B cell (primary cell): ENCODE results near the gene NOVA1. TPM values are rescaled to one million over a fixed set of nuclear protein-coding genes. Genes with fewer than 3 reads are reported as not detected.

Source experiments
- ATAC-seq: fragments of 200-7000 bp; cut with Tn5 transposase; one replicate; pipeline ENCODE4 v1.10.0; 2021; ENCODE audit warnings: low read depth, mild to moderate bottlenecking, moderate number of reproducible peaks, moderate library complexity
- CTCF ChIA-PET: fragments of 350-600 bp; sonication (Branson Sonifier 250); formaldehyde crosslinking; loops from one replicate; lab custom pipeline; 2021; ENCODE audit warnings: antibody characterized with exemption, inconsistent platforms; lab: Charles Lee
- POLR2A ChIA-PET: fragments of 350-600 bp; sonication (Branson Sonifier 250); formaldehyde crosslinking; loops from one replicate; lab custom pipeline; 2021; ENCODE audit warnings: antibody characterized with exemption; lab: Charles Lee
- DNase-seq: peaks from one replicate; pipeline ENCODE4 v3.0.0; 2013
- H2AFZ ChIP-seq: 2 replicates; pipeline ENCODE4 v1.6.1; 2012; ENCODE audit warnings: mild to moderate bottlenecking, low read depth, low read length; ENCODE audit not compliant: insufficient read depth, poor library complexity, severe bottlenecking
- H3K27ac ChIP-seq, 2 donors: 1 replicate in 1 of 2; 2 replicates in 1 of 2; pipeline ENCODE4 v1.5.1; 2012 to 2013; ENCODE audit warnings: low read length in 2 of 2, mild to moderate bottlenecking in 2 of 2, moderate library complexity in 1 of 2
- H3K27me3 ChIP-seq, 4 experiments: fragments of 200-600 bp in 1 of 4; sonication (generic) in 1 of 4; replicated peaks in 1 of 4; 1 replicate in 2 of 4; 2 replicates in 2 of 4; pipeline versions ENCODE4 v1.6.1 to v1.7.0; 2013 to 2016; ENCODE audit warnings: low read length in 3 of 4, mild to moderate bottlenecking in 2 of 4, mixed read lengths in 1 of 4, moderate library complexity in 1 of 4; ENCODE audit not compliant: insufficient read depth in 4 of 4, control insufficient read depth in 3 of 4; ENCODE audit errors: control extremely low read depth in 1 of 4
- H3K36me3 ChIP-seq, 2 experiments: replicated peaks in 1 of 2; 1 replicate in 1 of 2; 2 replicates in 1 of 2; pipeline versions ENCODE4 v1.6.1 to v1.7.1; 2013; ENCODE audit warnings: low read length in 1 of 2; ENCODE audit not compliant: insufficient read depth in 2 of 2, control insufficient read depth in 1 of 2; ENCODE audit errors: control extremely low read depth in 1 of 2, extremely low read depth in 1 of 2
- H3K4me1 ChIP-seq, 2 donors: fragments of 200-600 bp in 1 of 2; sonication (generic) in 1 of 2; 1 replicate in 1 of 2; 2 replicates in 1 of 2; pipeline versions ENCODE4 v1.5.1 to v1.6.1; 2013 to 2017; ENCODE audit warnings: low read length in 2 of 2; ENCODE audit not compliant: control insufficient read depth in 2 of 2, insufficient read depth in 2 of 2
- H3K4me2 ChIP-seq: replicated peaks from 2 replicates; pipeline ENCODE3; 2012; ENCODE audit warnings: mild to moderate bottlenecking, low read depth, low read length; ENCODE audit not compliant: poor library complexity, severe bottlenecking
- H3K4me3 ChIP-seq, 5 experiments: fragments of 200-600 bp in 1 of 5; sonication (generic) in 1 of 5; 1 replicate in 3 of 5; 2 replicates in 2 of 5; pipeline versions ENCODE4 v1.5.1 to v1.7.0; 2011 to 2016; ENCODE audit warnings: low read length in 4 of 5, mild to moderate bottlenecking in 4 of 5, low read depth in 2 of 5, control low read depth in 1 of 5, moderate library complexity in 1 of 5; ENCODE audit not compliant: insufficient read depth in 1 of 5; ENCODE audit errors: control extremely low read depth in 1 of 5, extremely low read depth in 1 of 5
- H3K79me2 ChIP-seq: fragments of 200-600 bp; sonication (generic); one replicate; pipeline ENCODE4 v1.6.0; 2016; ENCODE audit warnings: low read length; ENCODE audit not compliant: control insufficient read depth, insufficient read depth
- H3K9ac ChIP-seq: fragments of 200-600 bp; sonication (generic); 2 replicates; pipeline ENCODE4 v1.6.1; 2017; ENCODE audit warnings: mild to moderate bottlenecking, low read length, moderate library complexity
- H3K9me3 ChIP-seq, 3 donors: one replicate each; pipeline versions ENCODE4 v1.6.1 to v1.7.1; 2013; ENCODE audit warnings: low read length in 2 of 3; ENCODE audit not compliant: control insufficient read depth in 2 of 3, insufficient read depth in 1 of 3; ENCODE audit errors: control extremely low read depth in 1 of 3
- H4K20me1 ChIP-seq: 2 replicates; pipeline ENCODE4 v1.6.0; 2012; ENCODE audit warnings: mild to moderate bottlenecking, low read length; ENCODE audit not compliant: insufficient read depth, control insufficient read depth, poor library complexity, severe bottlenecking
- H3K27ac Mint-ChIP-seq: one replicate; pipeline ENCODE4 v1.8.0; 2021; ENCODE audit warnings: mixed read lengths
- H3K27me3 Mint-ChIP-seq: one replicate; pipeline ENCODE4 v1.8.0; 2021; ENCODE audit warnings: mixed read lengths
- H3K4me1 Mint-ChIP-seq: one replicate; pipeline ENCODE4 v1.8.0; 2021; ENCODE audit warnings: mixed read lengths
- H3K4me3 Mint-ChIP-seq: one replicate; pipeline ENCODE4 v1.8.0; 2021; ENCODE audit warnings: mixed read lengths
- H3K9me3 Mint-ChIP-seq: one replicate; pipeline ENCODE4 v1.8.0; 2022; ENCODE audit warnings: mixed read lengths; ENCODE audit not compliant: insufficient read depth
- CTCF ChIP-seq: fragments of 200-600 bp; IDR thresholded peaks from one replicate; pipeline ENCODE4 v1.8.0; 2022; ENCODE audit warnings: antibody characterized with exemption, mild to moderate bottlenecking
- EZH2 ChIP-seq: IDR thresholded peaks from 2 replicates; pipeline ENCODE4 v1.6.1; 2012; ENCODE audit warnings: borderline replicate concordance, low read depth, mild to moderate bottlenecking, moderate library complexity, low read length; ENCODE audit not compliant: insufficient read depth, poor library complexity, severe bottlenecking
- WGBS: methylation state at CpG from one replicate; pipeline ENCODE4 v1.1.5; 2013; ENCODE audit warnings: missing lambda C conversion rate; ENCODE audit not compliant: insufficient coverage; 5-methylcytosine and 5-hydroxymethylcytosine counted together
- intact Hi-C: fragments of 100-400 bp; cut with micrococcal nuclease; formaldehyde crosslinking; loops from one replicate; pipeline ENCODE4 v1.10.0; 2022
- polyA plus RNA-seq: library from polyadenylated mRNA; depleted of rRNA; stranded (reverse); fragments of >200 nt; gene quantifications from 2 replicates; pipeline ENCODE4 v1.2.3, GENCODE V29; 2012
- total RNA-seq, 2 donors: library from RNA; stranded (reverse); fragments of 120-200 nt in 1 of 2; gene quantifications; 1 replicate in 1 of 2; 2 replicates in 1 of 2; pipeline versions ENCODE4 v1.2.3 to v1.2.4, GENCODE V29; 2013 to 2022

The NOVA1 gene
- total and polyA plus RNA-seq, 2 donors (not counting 1 experiment from before 2014, with no cell fraction given), result not detected

GRCh38 chr14:26611259-26611658, 13.4 kb upstream of the NOVA1 start:
- intact Hi-C loops, result no loop called here

GRCh38 chr14:26606729-26607312, 9.0 kb upstream of the NOVA1 start:
- TF ChIP-seq CTCF (no peak), EZH2 (no peak)
- Histone ChIP-seq H3K79me2 (no peaks in the 10 kb centered on the region), H2AFZ (no peak overlapping the region), H3K4me2 (no peak overlapping the region), H3K27me3 (no peaks in the 10 kb centered on the region), H3K36me3 (no peaks in the 10 kb centered on the region), H3K9ac (no peak overlapping the region), H3K4me3 (no peak overlapping the region), H4K20me1 (no peaks in the 10 kb centered on the region), H3K4me1 (no peaks in the 10 kb centered on the region), H3K27ac (no peak overlapping the region), H3K9me3 (peaks cover 0 to 1% (median 0%) of the 10 kb centered on the region in 3 donors)
- Mint-ChIP-seq H3K27me3 (no peaks in the 10 kb centered on the region), H3K27ac (no peak overlapping the region), H3K4me1 (no peaks in the 10 kb centered on the region), H3K9me3 (no peaks in the 10 kb centered on the region), H3K4me3 (no peak overlapping the region)
- intact Hi-C loops, result no loop called here
- 60% methylated on average over 1 of the region's 3 CpGs for WGBS
- CTCF ChIA-PET, result no interaction called here
- DNase-seq, result no peak
- POLR2A ChIA-PET, result no interaction called here
- no peak for ATAC-seq

More at GRCh38 chr14:26611259-26611658, 13.4 kb upstream of the NOVA1 start:
- ChIA-PET CTCF (no interaction called here), POLR2A (no interaction called here)
- no peak overlapping the region for H3K9ac ChIP-seq
- no peak overlapping the region for H3K4me3 Mint-ChIP-seq
- H3K27ac ChIP-seq, result no peak overlapping the region
- no peak for TF ChIP-seq EZH2
- no peak for TF ChIP-seq CTCF
- H3K27ac Mint-ChIP-seq, result no peak overlapping the region
- H3K79me2 ChIP-seq, result no peaks in the 10 kb centered on the region
- H3K4me2 ChIP-seq, result no peak overlapping the region
- H3K4me1 Mint-ChIP-seq, result no peaks in the 10 kb centered on the region
- H3K4me1 ChIP-seq, result no peaks in the 10 kb centered on the region
- H2AFZ ChIP-seq, result no peak overlapping the region
- no peaks in the 10 kb centered on the region for H4K20me1 ChIP-seq
- H3K36me3 ChIP-seq, result no peaks in the 10 kb centered on the region
- peaks cover 4% of the 10 kb centered on the region for H3K9me3 Mint-ChIP-seq
- ATAC-seq (no peak), DNase-seq (no peak)
- H3K27me3 Mint-ChIP-seq, result no peaks in the 10 kb centered on the region
- H3K4me3 ChIP-seq, result no peak overlapping the region
- H3K9me3 ChIP-seq, result peaks cover 0 to 4% (median 1%) of the 10 kb centered on the region in 3 donors
- H3K27me3 ChIP-seq, result no peaks in the 10 kb centered on the region
